Ascending aorta (tissue), 2 donors: ENCODE measurements around the gene SNTG2. TPM values are rescaled to one million over a fixed set of nuclear protein-coding genes. Genes with fewer than 3 reads are reported as not detected.

ENCODE experiments used
- DNase-seq, 2 donors: peaks; one replicate each; pipeline ENCODE4 v3.0.0-alpha.2; 2019; ENCODE audit warnings: low spot score in 2 of 2
- H3K27ac ChIP-seq, 2 donors: fragments of 200-600 bp; sonication (generic); one replicate each; pipeline ENCODE4 v1.5.1; 2016 to 2017; ENCODE audit warnings: mild to moderate bottlenecking in 1 of 2
- H3K27me3 ChIP-seq: fragments of 200-600 bp; sonication (generic); one replicate; pipeline ENCODE4 v1.5.1; 2017
- H3K36me3 ChIP-seq, 2 donors: fragments of 200-600 bp; sonication (generic); one replicate each; pipeline ENCODE4 v1.5.1; 2016
- H3K4me1 ChIP-seq, 2 donors: fragments of 200-600 bp; sonication (generic); one replicate each; pipeline ENCODE4 v1.5.1; 2016 to 2017; ENCODE audit warnings: mild to moderate bottlenecking in 1 of 2
- H3K4me3 ChIP-seq, 2 donors: fragments of 200-600 bp; sonication (generic); one replicate each; pipeline ENCODE4 v1.5.1; 2016 to 2017; ENCODE audit warnings: mild to moderate bottlenecking in 1 of 2
- H3K9me3 ChIP-seq, 2 donors: fragments of 200-600 bp; sonication (generic); one replicate each; pipeline ENCODE4 v1.5.1; 2016
- intact Hi-C: fragments of 100-400 bp; cut with DNase I; formaldehyde crosslinking; loops from one replicate; pipeline ENCODE4 v1.15.1; 2023
- total RNA-seq: library from RNA; depleted of rRNA; stranded (reverse); fragments of >200 nt; gene quantifications from one replicate; pipeline ENCODE4 v1.1.0, GENCODE V29; 2016
- TF ChIP-seq, protein P1 (sequence below), 3 experiments: fragments of 200-600 bp in 2 of 3; fragments of 450-650 bp in 1 of 3; sonication (generic) in 2 of 3; IDR thresholded peaks; one replicate each; pipeline ENCODE4 v1.5.1; 2016 to 2019; ENCODE audit warnings: antibody characterized with exemption in 3 of 3, mild to moderate bottlenecking in 1 of 3, moderate library complexity in 1 of 3

The SNTG2 gene
- total RNA-seq, 1 donor from 2014 or later, result 9.9 TPM

DNA sequence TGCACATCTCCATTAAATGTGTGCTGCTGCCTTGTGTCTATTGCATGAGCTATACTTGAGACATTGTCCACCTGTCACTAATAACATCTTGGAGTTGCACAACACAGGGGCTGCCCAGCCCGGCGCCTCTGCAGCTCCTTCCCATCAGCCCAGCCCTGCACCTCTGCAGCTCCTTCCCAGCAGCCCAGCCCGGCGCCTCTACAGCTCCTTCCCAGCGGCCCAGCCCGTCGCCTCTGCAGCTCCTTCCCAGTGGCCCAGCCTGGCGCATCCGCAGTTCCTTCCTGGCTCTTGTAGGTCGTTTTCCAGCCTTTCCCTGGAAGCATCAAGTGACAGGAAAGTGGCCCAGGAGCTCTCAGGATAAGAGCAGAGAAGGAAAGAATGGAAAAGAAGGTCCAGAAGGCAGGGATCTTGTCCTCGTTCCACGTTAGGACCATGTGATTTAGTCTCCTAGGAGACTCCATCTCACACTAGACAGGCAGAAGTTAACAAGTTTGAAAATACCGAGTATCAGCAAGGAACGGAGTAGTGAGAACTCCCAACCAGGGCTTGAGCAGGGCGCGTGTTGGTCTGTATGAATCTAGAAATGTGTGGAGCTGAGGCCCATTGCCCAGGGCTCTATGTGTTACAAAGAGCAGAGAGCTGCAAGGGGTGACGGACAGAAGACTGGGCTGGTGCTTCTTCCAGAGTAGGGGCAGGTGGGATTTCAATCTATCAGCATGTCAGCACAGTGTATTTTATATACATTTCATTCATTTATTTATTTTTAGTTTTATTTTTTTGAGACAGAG is 346.9 kb downstream of the SNTG2 start:
- no peak for DNase-seq
- Histone ChIP-seq H3K27me3 (no peaks in the 10 kb centered on the region), H3K27ac (no peak overlapping the region), H3K4me3 (no peak overlapping the region), H3K4me1 (no peaks in the 10 kb centered on the region), H3K36me3 (no peaks in the 10 kb centered on the region), H3K9me3 (peaks cover 0 to under 1% of the 10 kb centered on the region in 2 donors)
- intact Hi-C loops, result no loop called here
- TF ChIP-seq, protein P1, sequence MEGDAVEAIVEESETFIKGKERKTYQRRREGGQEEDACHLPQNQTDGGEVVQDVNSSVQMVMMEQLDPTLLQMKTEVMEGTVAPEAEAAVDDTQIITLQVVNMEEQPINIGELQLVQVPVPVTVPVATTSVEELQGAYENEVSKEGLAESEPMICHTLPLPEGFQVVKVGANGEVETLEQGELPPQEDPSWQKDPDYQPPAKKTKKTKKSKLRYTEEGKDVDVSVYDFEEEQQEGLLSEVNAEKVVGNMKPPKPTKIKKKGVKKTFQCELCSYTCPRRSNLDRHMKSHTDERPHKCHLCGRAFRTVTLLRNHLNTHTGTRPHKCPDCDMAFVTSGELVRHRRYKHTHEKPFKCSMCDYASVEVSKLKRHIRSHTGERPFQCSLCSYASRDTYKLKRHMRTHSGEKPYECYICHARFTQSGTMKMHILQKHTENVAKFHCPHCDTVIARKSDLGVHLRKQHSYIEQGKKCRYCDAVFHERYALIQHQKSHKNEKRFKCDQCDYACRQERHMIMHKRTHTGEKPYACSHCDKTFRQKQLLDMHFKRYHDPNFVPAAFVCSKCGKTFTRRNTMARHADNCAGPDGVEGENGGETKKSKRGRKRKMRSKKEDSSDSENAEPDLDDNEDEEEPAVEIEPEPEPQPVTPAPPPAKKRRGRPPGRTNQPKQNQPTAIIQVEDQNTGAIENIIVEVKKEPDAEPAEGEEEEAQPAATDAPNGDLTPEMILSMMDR (IDR thresholded peaks at IDR 0.05), result no peak

DNA sequence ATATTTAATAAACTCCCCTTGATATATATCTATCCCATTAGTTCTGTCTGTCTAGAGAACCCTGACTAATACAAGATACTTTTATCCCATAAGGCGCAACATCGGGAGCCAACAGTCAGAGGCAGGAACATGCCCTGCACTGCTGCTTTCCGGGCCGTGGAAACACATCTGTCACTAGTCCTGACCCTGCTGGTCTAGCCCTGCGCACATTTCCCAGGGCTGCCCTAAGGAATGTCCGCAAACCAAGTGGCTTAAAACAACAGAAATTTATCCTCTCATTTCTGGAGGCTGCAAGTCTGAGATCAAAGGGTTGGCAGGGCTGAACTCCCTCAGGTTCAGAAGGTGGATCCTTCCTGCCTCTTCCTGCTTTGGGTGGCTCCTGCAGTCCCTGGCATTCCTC is 348.4 kb downstream of the SNTG2 start:
- DNase-seq, result no peak
- intact Hi-C loops, result no loop called here
- no peaks in the 10 kb centered on the region for H3K27me3 ChIP-seq

DNA sequence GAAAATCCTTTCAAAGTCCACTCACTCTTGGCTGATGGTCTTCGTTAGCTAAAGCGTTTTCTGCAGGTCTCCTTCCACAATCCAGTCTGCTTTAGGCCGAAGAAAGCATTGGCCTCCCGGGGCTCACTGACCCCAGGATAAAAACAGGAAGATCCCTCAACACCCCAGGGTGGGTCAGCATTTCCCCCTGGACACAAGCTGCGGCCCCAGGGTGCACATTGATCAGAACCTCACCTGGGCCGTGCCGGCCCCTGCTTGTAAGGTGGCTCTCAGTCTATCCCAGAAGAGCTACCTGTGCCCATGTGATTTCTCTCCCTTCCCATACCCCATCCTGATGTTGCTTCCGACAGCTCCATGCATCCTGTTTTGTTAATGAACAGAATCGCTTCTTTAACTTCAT is 349.6 kb downstream of the SNTG2 start:
- Histone ChIP-seq H3K36me3 (no peaks in the 10 kb centered on the region), H3K27ac (no peak overlapping the region), H3K4me1 (no peaks in the 10 kb centered on the region), H3K27me3 (no peaks in the 10 kb centered on the region), H3K4me3 (no peak overlapping the region), H3K9me3 (no peaks in the 10 kb centered on the region)
- DNase-seq, result no peak
- TF ChIP-seq, protein P1 (IDR thresholded peaks at IDR 0.05), result no peak
- intact Hi-C loops, result no loop called here

More for the DNA sequence above, 348.4 kb downstream of the SNTG2 start:
- Histone ChIP-seq H3K4me1 (no peaks in the 10 kb centered on the region), H3K36me3 (no peaks in the 10 kb centered on the region), H3K9me3 (no peaks in the 10 kb centered on the region), H3K27ac (no peak overlapping the region), H3K4me3 (no peak overlapping the region)
- TF ChIP-seq, protein P1 (IDR thresholded peaks at IDR 0.05), result no peak

DNA sequence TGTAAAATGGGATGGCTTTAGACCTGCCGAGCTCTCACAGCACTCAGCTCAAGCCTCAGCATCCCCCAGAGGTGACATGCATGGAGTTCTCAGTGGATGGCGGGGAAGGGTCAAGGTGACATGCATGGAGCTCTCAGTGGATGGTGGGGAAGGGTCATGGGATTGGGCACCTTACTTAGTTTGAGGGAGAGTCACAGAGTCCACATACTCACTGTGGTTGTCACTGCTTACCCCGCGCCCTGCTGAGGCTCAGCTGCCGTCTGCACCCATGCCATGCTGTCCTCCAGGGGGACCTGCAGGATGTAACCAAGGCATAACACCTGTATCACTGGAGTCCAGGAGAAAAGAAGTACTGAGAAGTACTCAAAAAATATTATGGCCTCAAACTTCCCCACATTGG is 350.4 kb downstream of the SNTG2 start:
- Histone ChIP-seq H3K4me1 (no peaks in the 10 kb centered on the region), H3K9me3 (no peaks in the 10 kb centered on the region), H3K36me3 (no peaks in the 10 kb centered on the region), H3K4me3 (no peak overlapping the region), H3K27ac (no peak overlapping the region), H3K27me3 (no peaks in the 10 kb centered on the region)
- TF ChIP-seq, protein P1 (IDR thresholded peaks at IDR 0.05), result no peak
- no peak for DNase-seq
- intact Hi-C loops, result no loop called here

DNA sequence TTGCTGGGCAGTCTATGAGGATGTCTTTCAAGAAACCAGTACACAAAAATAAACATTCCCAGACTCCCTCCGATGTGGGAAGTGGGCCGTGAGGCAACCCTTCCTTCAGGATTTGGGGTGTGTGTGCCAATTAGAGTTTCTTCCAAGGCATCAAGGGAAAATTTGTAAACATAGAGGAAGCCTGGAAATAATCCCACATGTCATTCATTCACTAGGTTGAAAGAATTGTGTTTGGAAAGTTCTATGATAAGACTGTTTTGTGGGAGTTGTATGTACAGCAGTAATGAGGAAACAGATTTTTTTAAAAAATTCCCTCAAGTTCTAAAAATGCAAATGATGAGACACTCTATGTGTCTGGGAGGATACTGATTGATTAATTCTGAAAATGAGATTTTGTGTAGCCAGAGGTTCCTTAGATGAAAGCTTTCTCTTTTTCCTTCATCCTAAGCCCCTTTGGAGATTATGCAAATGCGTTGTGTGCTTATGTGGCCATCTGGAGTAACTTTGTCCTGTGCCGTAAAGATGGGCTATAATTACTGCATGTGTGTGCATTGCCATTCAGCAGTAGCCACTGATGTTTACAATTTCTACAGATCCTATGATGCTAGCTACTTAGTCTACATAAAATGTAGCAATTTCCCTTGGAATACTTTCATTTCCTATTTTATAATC is 354.8 kb downstream of the SNTG2 start:
- Histone ChIP-seq H3K36me3 (no peaks in the 10 kb centered on the region), H3K4me1 (no peaks in the 10 kb centered on the region), H3K9me3 (no peaks in the 10 kb centered on the region), H3K4me3 (no peak overlapping the region), H3K27ac (no peak overlapping the region), H3K27me3 (no peaks in the 10 kb centered on the region)
- intact Hi-C loops, result no loop called here
- no peak for DNase-seq
- TF ChIP-seq, protein P1 (IDR thresholded peaks at IDR 0.05), result no peak
